ENCODE data around the gene RPE. TPM values are rescaled to one million over a fixed set of nuclear protein-coding genes. Genes with fewer than 3 reads are reported as not detected.

Gene RPE
- polyA plus RNA-seq, 1 experiment = 73.3 TPM

DNA sequence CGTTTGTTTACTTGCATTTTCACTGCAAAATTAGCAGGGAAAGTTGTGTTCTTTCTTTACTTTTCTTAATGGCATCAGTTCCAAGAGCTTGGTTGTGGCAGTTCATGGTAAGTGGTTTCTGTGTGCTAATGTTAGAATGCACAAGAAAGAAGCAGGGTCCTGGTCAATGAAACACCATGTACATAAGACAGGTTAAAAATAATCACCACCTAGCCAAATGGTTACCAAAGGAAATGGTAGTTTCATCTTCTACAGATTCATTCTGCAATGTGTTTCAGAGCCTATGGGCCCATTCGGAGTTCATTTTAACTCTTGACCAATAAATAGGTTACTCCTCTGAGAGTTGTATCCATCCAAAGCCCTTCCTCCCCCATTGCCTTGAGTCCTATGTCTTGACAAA lies 18.1 kb upstream of the RPE start:
- ChIA-PET POLR2A (no interaction called here), CTCF (interaction anchor here (1.2 to 1.5 kb wide), 2 partner anchors 23 to 211 kb away, joined by 3 to 4 read pairs; no protein-coding TSS in a partner anchor)
- Histone ChIP-seq H3K27me3 (ENCODE audit: control insufficient read depth, insufficient read depth, low read length) (no peaks in the 10 kb centered on the region), H3K9me3 (ENCODE audit: control insufficient read depth, insufficient read depth, low read length) (no peaks in the 10 kb centered on the region), H3K27ac (ENCODE audit: low read depth, low read length) (no peak overlapping the region), H3K4me3 (ENCODE audit: low read depth, low read length) (no peak overlapping the region)
- TF ChIP-seq, protein P1, sequence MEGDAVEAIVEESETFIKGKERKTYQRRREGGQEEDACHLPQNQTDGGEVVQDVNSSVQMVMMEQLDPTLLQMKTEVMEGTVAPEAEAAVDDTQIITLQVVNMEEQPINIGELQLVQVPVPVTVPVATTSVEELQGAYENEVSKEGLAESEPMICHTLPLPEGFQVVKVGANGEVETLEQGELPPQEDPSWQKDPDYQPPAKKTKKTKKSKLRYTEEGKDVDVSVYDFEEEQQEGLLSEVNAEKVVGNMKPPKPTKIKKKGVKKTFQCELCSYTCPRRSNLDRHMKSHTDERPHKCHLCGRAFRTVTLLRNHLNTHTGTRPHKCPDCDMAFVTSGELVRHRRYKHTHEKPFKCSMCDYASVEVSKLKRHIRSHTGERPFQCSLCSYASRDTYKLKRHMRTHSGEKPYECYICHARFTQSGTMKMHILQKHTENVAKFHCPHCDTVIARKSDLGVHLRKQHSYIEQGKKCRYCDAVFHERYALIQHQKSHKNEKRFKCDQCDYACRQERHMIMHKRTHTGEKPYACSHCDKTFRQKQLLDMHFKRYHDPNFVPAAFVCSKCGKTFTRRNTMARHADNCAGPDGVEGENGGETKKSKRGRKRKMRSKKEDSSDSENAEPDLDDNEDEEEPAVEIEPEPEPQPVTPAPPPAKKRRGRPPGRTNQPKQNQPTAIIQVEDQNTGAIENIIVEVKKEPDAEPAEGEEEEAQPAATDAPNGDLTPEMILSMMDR (IDR thresholded peaks at IDR 0.05; ENCODE audit: low read depth, low read length) = no peak
- no peak for DNase-seq (ENCODE audit: low read depth, low spot score)

DNA sequence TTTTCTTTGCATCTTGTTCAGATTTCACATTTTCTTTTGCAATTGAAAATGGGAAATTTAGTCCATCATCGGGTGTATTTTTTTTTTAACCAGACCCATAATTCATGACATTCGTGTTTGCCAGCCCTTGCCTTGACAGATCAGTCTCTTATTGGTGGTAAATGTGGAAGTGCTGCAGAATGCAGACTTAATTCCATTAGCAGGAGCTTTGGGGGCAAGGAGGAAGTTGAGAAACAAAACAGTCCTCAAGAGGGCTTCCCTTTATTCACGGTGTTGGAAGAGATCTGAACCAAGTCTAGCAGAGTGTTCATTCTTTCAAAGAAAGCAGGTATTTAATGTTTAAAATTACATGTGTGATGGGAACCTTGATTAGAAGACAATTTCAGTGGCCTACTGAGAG lies 16.6 kb upstream of the RPE start:
- Histone ChIP-seq H3K27ac (ENCODE audit: low read depth, low read length) (no peak overlapping the region), H3K27me3 (ENCODE audit: control insufficient read depth, insufficient read depth, low read length) (no peaks in the 10 kb centered on the region), H3K9me3 (ENCODE audit: control insufficient read depth, insufficient read depth, low read length) (no peaks in the 10 kb centered on the region), H3K4me3 (ENCODE audit: low read depth, low read length) (no peak overlapping the region)
- ChIA-PET POLR2A (no interaction called here), CTCF (interaction anchor here (0.6 to 1.6 kb wide), 2 partner anchors 8 to 25 kb away, joined by 3 to 4 read pairs; no protein-coding TSS in a partner anchor)
- TF ChIP-seq, protein P1 (IDR thresholded peaks at IDR 0.05; ENCODE audit: low read depth, low read length) = no peak
- DNase-seq (ENCODE audit: low read depth, low spot score) = no peak

DNA sequence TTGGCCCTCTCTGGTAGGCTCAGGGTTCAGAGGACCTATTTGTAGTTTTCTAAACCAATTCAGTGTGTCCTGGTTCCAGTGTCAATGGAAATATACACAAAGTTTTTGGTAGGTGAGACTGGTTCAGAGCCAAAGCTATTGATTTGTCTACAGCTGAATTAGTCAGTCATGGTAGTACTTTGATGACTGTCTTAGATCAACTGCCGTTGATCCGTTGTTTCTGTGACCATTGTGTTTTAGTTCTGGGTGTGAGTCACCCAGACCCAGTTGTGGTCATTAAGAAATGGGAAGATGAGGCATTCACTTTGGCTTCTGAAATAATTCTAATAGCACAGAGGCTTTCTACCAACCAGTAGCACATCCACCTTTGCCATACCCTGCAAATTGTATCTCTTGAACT lies 16.0 kb upstream of the RPE start:
- no peak for DNase-seq (ENCODE audit: low read depth, low spot score)
- TF ChIP-seq, protein P1 (IDR thresholded peaks at IDR 0.05; ENCODE audit: low read depth, low read length) = no peak
- Histone ChIP-seq H3K27me3 (ENCODE audit: control insufficient read depth, insufficient read depth, low read length) (no peaks in the 10 kb centered on the region), H3K4me3 (ENCODE audit: low read depth, low read length) (no peak overlapping the region), H3K9me3 (ENCODE audit: control insufficient read depth, insufficient read depth, low read length) (no peaks in the 10 kb centered on the region), H3K27ac (ENCODE audit: low read depth, low read length) (no peak overlapping the region)
- POLR2A ChIA-PET = no interaction called here
- CTCF ChIA-PET = interaction anchor here (1.6 kb wide), 1 partner anchor 9 kb away, joined by 4 read pairs; no protein-coding TSS in a partner anchor

DNA sequence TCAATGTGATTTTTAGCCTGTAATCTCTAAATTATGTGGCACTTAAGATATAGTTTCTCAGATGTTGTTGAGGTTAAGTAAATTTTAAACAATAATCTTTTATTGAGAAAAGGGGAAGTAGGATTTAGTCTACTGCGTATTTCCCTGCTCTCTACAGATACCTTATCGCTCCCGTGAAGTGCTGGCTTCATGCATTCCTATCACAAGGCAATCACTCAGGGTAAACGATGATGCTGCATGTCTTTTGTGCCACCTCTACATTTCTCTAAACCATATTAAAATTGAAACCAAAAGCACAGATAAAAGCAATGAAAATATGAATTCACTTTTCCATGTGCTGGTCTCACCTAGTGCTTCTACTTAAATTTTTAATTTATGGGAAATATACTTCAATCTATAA lies 14.4 kb upstream of the RPE start:
- POLR2A ChIA-PET = no interaction called here
- Histone ChIP-seq H3K27me3 (ENCODE audit: control insufficient read depth, insufficient read depth, low read length) (no peaks in the 10 kb centered on the region), H3K27ac (ENCODE audit: low read depth, low read length) (no peak overlapping the region), H3K9me3 (ENCODE audit: control insufficient read depth, insufficient read depth, low read length) (no peaks in the 10 kb centered on the region), H3K4me3 (ENCODE audit: low read depth, low read length) (no peak overlapping the region)
- DNase-seq (ENCODE audit: low read depth, low spot score) = no peak
- TF ChIP-seq, protein P1 (IDR thresholded peaks at IDR 0.05; ENCODE audit: low read depth, low read length) = no peak
- CTCF ChIA-PET = no interaction called here

DNA sequence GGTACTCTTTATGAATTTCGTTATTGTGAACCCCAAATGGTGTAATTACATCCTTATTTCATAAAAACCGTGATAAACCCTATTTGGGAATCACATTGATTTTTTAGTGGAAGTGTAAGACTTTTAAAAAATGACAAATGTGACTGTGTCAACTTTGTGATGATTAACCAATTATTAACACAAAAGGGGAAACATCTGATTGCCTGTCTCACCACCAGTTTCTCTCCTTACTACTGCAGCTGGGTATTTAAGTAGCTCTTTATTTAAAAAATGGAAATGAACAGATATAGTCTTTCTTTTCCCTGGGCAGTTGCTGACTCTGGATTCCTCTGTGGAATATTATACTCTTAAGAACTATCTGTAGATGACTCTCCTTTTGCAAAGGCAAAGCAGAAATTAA lies 11.6 kb upstream of the RPE start:
- no peak for DNase-seq (ENCODE audit: low read depth, low spot score)
- Histone ChIP-seq H3K27ac (ENCODE audit: low read depth, low read length) (no peak overlapping the region), H3K27me3 (ENCODE audit: control insufficient read depth, insufficient read depth, low read length) (no peaks in the 10 kb centered on the region), H3K4me3 (ENCODE audit: low read depth, low read length) (no peak overlapping the region), H3K9me3 (ENCODE audit: control insufficient read depth, insufficient read depth, low read length) (no peaks in the 10 kb centered on the region)
- ChIA-PET POLR2A (no interaction called here), CTCF (interaction anchor here (1.5 to 2.1 kb wide), 2 partner anchors 8 to 204 kb away, joined by 3 to 5 read pairs; no protein-coding TSS in a partner anchor)
- TF ChIP-seq, protein P1 (IDR thresholded peaks at IDR 0.05; ENCODE audit: low read depth, low read length) = no peak

Data from AG04450 (cell line).